Glomerular endothelial cell (primary cell): Measurements from ENCODE around the gene CHD5. TPM values are rescaled to one million over a fixed set of nuclear protein-coding genes. Genes with fewer than 3 reads are reported as not detected.
"Not testable (repeated sequence)": the region's sequence is repeated elsewhere in the genome, so short reads cannot be mapped to it uniquely, and the experiment has no call there.

Source experiments
- DNase-seq: peaks from one replicate; pipeline ENCODE4 v3.0.0-alpha.2; 2011; ENCODE audit warnings: low read depth, low spot score; ENCODE audit errors: extremely low read depth
- total RNA-seq: library from RNA; depleted of rRNA; stranded (reverse); fragments of >200 nt; gene quantifications from 2 replicates; pipeline ENCODE4 v1.2.3, GENCODE V29; 2015

The CHD5 gene
- total RNA-seq, 1 donor from 2014 or later: under 0.01 TPM

GRCh38 chr1:6070450-6070974, 109.6 kb downstream of the CHD5 start:
- no peak for DNase-seq

GRCh38 chr1:6069573-6069972, 110.5 kb downstream of the CHD5 start:
- no peak for DNase-seq

- no peak for DNase-seq
Observed at GRCh38 chr1:6068932-6069331, 111.2 kb downstream of the CHD5 start.

- DNase-seq: no peak
Observed at GRCh38 chr1:6068073-6068472, 112.0 kb downstream of the CHD5 start.

- no peak for DNase-seq
Observed at GRCh38 chr1:6066680-6067079, 113.4 kb downstream of the CHD5 start.

GRCh38 chr1:6065093-6065858, 114.8 kb downstream of the CHD5 start:
- no peak for DNase-seq

- DNase-seq: not testable (repeated sequence)
Observed at GRCh38 chr1:6063532-6064053, 116.5 kb downstream of the CHD5 start.

- DNase-seq: no peak
Observed at GRCh38 chr1:6062670-6063069, 117.5 kb downstream of the CHD5 start.

GRCh38 chr1:6059866-6060265, 120.3 kb downstream of the CHD5 start:
- no peak for DNase-seq

- DNase-seq: no peak
Observed at GRCh38 chr1:6057170-6057845, 122.8 kb downstream of the CHD5 start.

- DNase-seq: no peak
Observed at GRCh38 chr1:6056572-6056948, 123.6 kb downstream of the CHD5 start.

GRCh38 chr1:6054596-6054995, 125.5 kb downstream of the CHD5 start:
- no peak for DNase-seq

GRCh38 chr1:6053206-6053546, 126.9 kb downstream of the CHD5 start:
- no peak for DNase-seq

- peak; percentile 31 for DNase-seq
Observed at GRCh38 chr1:6052543-6053205, 127.4 kb downstream of the CHD5 start.

Other genes starting within 250 kb of the CHD5 start
- gene NPHP4, start 187.9 kb downstream of the CHD5 start, total RNA-seq: 7.5 and 12.1 TPM in 2 replicates
- 3.9 and 4.8 TPM in 2 replicates for gene KCNAB2, start 134.4 kb downstream of the CHD5 start, total RNA-seq
- 133 and 186 TPM in 2 replicates for gene RPL22, start 19.3 kb upstream of the CHD5 start, total RNA-seq
- gene RNF207, start 25.8 kb upstream of the CHD5 start, total RNA-seq: 22.5 and 31.0 TPM in 2 replicates
- 66.0 and 68.4 TPM in 2 replicates for gene ICMT, start 55.6 kb upstream of the CHD5 start, total RNA-seq
- gene HES3, start 63.9 kb upstream of the CHD5 start, total RNA-seq: not detected in 2 replicates
- 4.3 and 4.7 TPM in 2 replicates for gene GPR153, start 80.8 kb upstream of the CHD5 start, total RNA-seq
- gene ACOT7, start 213.4 kb upstream of the CHD5 start, total RNA-seq: 84.0 and 102 TPM in 2 replicates
- 16.1 and 41.8 TPM in 2 replicates for gene HES2, start 239.6 kb upstream of the CHD5 start, total RNA-seq
- 0.15 and 1.1 TPM in 2 replicates for gene ESPN, start 244.5 kb upstream of the CHD5 start, total RNA-seq